Iris pigment epithelial cell (primary cell): ENCODE results near the gene C11orf21.

Source experiments
- DNase-seq: peaks from one replicate; pipeline ENCODE4 v3.0.0-alpha.2; 2011; ENCODE audit warnings: low read depth

C11orf21 gene

DNA sequence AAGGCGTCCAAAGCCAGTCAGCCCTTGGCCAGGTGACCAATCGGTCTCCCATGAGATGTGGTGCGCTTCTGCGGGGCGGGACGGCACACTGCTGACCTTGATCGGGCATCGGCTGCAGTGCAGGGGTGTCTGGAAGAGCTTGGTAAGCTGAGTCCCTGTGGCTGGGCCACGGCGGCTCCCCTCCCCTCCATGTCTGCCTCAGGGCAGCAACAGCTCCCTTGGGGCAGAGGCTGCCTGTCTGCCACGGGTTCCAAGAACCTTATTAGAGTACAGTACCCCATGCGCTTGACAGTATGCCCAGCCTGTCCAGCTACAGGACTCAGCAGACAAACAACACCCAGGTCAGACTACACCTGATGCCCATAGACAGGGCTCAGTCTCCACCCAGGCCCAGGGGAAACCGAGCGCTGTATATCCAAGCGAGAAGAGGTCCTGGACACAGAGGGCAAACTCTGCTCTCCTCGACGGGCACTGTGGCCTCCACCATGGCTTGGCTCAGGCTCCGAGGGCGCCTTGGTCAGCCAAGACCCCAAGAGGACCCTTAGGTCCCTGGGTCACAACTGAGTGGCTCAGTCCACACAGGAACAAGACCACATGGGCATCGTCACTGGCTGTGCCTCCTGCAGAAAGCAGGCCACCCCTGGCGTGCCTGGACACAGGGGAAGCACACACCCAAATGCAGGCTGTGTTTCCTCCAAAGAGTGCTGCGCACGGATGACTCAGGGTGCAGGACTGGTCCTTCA lies 19.0 kb upstream of the C11orf21 start:
- no peak for DNase-seq

DNA sequence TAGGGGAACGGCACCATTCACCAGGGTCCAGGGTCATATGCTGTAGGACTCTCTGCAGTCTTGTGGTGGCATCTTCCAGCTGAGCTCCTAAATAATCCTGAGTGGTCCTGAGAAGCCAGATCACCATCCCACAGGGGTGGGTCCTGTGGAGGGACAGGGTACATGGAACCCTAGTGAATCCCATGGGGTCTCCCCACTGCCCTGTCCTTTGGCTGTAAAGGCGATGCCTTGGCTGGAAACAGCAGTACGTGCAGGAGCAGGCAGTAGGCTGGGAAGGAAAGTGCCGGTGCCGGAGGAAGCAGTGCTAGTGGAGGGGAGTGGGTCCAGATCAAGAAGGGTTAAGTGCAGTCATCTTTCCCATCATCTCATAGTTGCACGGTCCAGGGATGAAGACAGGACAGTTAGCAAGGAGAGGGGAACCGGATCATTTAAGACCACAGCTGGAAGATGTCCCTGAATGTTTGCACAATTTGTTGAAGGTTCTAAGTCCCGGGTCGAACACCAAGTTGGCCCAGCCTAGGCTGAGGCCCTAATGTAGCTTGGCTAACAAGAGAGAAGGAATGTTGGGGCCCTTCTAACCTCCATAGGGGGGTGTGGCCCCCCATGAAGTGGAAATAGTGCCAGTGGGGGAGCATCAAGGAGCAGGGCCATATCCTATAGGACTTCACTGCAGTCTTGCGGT lies 18.2 kb upstream of the C11orf21 start:
- no peak for DNase-seq

GRCh38 chr11:2318707-2319106 lies 17.0 kb upstream of the C11orf21 start:
- DNase-seq: no peak

GRCh38 chr11:2318123-2318522 lies 16.4 kb upstream of the C11orf21 start:
- DNase-seq: no peak

- DNase-seq: no peak
Measured at GRCh38 chr11:2317354-2318050, 15.8 kb upstream of the C11orf21 start.

GRCh38 chr11:2316963-2317244 lies 15.2 kb upstream of the C11orf21 start:
- DNase-seq: no peak

GRCh38 chr11:2316169-2316962 lies 14.6 kb upstream of the C11orf21 start:
- DNase-seq: no peak

DNA sequence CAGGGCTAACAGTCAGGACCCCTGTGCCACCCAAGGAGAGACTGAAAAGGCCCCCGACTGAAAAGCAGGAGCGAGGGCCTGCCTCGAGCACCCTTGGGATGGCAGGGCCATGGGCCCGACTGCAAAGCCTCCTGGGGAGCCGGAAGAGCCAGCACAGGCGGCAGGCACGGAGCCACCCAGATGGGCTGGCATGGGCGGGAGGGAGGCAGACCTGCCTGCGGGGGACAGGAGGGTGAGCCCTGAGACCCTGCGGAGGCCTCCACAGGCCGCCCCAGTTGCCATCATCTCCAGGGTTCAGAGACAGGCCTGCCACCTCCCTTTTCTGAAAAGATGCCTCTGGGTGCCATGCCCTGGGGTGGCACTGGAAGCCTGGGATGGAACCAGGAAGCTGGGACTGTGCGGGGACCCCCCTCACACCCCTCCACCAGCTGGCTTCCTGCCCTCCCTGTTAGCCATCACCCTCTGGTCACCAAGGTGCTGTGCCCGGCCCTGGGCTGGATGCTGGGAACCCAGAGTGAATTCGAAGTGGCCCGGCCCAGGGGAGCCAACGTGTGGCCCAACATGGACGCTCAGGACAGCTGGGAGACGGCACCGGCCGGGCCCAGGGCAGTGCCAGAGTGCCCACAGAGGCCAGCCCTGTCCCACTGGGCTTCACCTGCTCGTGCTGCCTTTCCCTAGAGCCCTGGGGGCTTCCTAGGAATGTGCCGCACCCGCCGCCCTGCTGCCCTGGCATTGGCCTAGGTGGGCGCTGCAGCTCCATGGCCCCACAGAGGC lies 13.9 kb upstream of the C11orf21 start:
- no peak for DNase-seq

DNA sequence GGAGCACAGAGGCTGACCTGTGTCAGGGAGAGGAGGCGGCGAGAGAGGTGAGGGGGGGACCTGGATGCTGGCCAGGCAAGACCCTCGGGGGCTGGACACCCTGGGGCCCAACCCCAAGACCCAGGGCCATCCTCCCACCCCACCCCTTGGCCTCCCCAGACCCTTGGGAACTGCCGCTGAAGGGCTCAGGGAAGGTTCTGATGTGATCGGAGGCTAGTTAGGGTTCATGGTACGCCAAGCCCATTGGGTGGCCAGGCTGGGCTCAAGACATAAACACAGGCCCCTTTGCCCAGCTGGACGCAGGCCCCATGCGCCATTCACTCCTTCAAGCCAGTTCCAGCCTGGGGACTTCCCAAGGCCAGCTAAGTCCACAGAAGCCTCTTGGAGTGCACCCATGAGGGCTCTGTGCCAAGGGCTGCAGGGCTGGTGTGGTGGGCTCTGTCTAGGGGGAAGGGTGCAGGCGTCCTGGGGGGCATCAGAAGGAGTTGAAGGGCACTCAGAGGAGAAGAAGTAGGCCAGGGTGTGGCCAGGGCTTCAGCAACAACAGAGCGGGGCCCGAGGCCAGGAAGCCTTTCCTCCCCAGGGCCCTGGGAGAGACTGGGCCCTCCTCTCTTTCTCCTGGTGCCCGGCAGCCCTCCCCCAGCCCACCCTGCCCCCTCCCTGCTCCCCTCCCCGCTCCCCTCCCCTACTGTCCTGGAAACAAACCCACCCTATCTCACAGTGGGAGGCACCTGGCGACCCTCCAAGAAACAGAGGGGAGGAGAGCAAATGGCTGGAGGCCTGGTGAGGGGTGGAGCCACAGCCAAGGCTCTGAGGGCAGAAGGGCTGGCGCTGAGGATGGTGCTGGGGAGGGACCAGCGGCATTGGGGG lies 13.0 kb upstream of the C11orf21 start:
- DNase-seq: peak; percentile 43

DNA sequence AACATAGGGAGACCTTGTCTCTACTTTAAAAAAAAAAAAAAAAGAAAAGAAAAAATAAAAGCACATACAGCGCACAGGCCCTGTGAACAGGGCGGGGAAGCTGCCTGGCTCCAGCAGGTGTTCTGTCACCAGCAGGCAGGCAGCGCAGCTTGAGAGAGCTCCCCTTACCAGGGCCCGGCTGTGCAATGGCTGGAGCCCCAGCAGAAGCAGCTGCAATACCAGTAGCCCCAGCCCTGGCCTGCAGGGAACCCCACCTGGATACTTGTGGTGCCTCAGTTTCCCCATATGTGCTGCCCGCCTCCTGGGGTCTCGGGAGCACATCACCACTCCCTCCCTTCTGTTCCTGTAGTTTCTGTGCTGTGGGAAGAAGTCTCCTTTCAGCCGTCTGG lies 12.4 kb upstream of the C11orf21 start:
- no peak for DNase-seq

DNA sequence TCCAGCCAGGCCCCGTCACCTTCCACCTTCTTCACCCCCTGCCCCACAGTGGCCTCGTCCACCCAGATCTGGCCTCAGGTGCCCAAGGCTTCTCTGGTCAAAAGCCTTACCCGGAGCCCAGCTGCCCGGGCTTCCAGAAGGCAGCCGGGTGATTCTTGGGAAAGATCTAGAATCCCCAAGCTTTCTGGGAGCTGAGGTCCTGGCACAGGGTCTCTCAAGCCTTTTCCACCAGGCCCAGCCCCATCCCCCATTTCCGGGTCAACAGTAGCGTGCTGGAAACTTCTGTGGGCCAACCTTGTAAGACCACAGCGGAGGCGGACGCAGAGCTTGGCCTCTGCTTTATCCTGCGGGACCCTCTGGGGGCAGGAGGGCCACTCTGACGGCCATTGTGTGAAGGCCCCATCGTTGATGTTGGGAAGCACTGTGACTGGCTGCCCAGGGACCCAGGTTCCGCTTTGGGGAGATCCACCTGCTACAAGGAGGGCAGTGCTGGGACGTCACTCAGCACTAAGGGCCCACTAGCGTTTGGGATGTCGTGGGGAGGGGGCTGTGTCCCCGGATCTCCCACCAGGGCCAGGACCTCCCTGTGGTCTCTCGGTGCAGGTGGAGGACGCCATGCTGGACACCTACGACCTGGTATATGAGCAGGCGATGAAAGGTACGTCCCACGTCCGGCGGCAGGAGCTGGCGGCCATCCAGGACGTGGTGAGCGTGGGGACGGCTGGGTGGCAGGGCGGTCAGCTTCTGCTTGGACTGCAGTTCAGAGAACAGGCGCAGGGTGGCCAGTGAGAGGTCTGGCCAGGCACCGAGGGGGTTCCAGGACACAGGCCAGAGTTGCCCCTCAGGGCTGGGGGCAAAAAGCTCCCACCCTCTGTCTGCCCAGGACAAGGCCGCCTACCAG lies 11.6 kb upstream of the C11orf21 start:
- DNase-seq: no peak

DNA sequence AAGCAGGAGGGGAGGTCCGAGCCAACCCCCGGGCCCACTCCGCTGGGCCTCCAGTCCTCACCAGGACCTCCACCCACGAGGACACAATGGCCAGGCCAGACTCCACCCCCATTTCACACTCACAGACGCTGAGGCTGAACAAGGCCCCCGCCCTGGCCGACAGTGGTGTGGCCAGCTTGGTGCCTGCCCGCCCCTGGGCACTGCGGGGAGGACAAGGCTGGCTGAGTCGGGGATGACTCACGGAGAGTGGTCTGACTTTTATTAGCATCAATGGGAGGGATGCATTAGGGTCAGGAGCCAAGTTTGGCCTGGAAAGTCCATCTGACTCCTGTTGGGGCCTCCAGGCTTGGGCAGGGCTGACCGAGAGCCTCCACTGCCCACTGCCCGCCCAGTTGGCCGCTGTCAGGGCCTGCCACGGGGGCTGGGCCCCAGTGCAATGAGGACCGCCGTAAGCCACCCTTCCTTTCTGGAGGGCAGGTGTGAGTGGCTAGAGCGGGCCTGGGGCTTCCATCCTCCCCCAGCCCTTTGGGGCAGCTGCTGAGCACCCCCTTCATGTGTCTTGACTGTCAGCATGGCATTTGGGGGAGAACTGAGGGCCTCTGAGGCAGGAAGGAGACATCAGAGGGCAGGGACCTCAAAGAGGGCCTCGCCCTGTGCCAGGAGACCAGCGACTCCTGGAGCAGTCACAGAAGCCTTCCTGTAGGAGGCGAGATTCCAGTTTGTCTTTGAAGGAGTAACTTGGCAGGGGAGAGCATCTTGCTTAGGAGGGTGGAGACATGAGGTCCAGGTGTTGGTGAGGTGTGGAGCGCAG lies 10.7 kb upstream of the C11orf21 start:
- DNase-seq: no peak

DNA sequence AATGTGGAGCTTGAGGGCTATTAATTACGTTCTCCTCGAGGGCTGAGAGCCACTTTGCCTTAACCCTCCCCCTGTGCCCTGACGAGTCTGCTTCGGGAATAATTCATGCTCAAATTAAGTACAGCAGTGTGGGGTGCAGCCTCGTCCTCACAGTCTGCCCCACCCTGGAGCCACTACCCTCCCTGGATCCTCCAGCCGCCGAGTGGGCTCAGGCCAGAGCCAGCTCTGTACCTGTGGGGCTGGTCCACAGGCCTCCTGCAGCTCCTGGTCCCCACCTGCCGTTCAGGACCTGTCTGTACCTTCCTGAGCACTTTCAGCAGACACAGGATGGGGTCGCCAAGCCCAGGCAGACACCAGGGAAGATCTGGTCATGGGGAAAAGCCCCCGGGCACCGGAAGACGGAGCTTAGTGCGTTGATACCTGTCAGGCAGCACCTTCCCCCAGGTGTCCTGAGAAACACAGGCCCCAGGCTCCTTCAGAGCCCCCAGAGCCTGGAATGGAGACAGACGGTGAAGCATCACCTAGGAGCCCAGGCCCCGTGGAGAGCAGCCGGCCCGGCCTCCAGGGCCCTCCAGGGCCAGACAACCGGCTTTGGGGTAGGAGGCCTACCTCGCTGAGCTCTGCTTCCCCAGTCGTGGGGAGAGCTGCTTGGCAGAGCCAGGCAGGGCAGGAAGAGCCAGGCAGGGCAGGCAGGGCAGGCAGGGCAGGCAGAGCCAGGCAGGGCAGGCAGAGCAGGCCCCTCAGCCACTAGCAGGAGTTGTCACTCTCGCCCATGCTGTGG lies 9.8 kb upstream of the C11orf21 start:
- no peak for DNase-seq

GRCh38 chr11:2310786-2311352 lies 9.2 kb upstream of the C11orf21 start:
- DNase-seq: no peak

GRCh38 chr11:2310073-2310785 lies 8.5 kb upstream of the C11orf21 start:
- DNase-seq: no peak

- DNase-seq: no peak
Measured at GRCh38 chr11:2309251-2310072, 7.7 kb upstream of the C11orf21 start.
